Osteocyte (in vitro differentiated cells): ENCODE measurements around the gene GGACT. TPM values are rescaled to one million over a fixed set of nuclear protein-coding genes. Genes with fewer than 3 reads are reported as not detected.

ENCODE experiments used
- DNase-seq: peaks from one replicate; pipeline ENCODE4 v3.0.0; 2021; ENCODE audit warnings: mixed read lengths; ENCODE audit not compliant: unreplicated experiment; ENCODE audit errors: extremely low spot score
- H3K27ac Mint-ChIP-seq: one replicate; pipeline ENCODE4 v1.8.0; 2021; ENCODE audit warnings: mild to moderate bottlenecking, mixed read lengths; ENCODE audit not compliant: unreplicated experiment
- H3K27me3 Mint-ChIP-seq: one replicate; pipeline ENCODE4 v1.8.0; 2021; ENCODE audit warnings: mixed read lengths; ENCODE audit not compliant: unreplicated experiment
- H3K36me3 Mint-ChIP-seq: one replicate; pipeline ENCODE4 v1.8.0; 2021; ENCODE audit warnings: mixed read lengths; ENCODE audit not compliant: unreplicated experiment
- H3K4me1 Mint-ChIP-seq: one replicate; pipeline ENCODE4 v1.8.0; 2021; ENCODE audit warnings: mixed read lengths; ENCODE audit not compliant: unreplicated experiment
- H3K4me3 Mint-ChIP-seq: one replicate; pipeline ENCODE4 v1.8.0; 2021; ENCODE audit warnings: mild to moderate bottlenecking, moderate library complexity, mixed read lengths; ENCODE audit not compliant: unreplicated experiment
- H3K9me3 Mint-ChIP-seq: one replicate; pipeline ENCODE4 v1.8.0; 2021; ENCODE audit warnings: mixed read lengths; ENCODE audit not compliant: unreplicated experiment
- CTCF ChIP-seq: fragments of 200-600 bp; sonication (generic); IDR thresholded peaks from 2 replicates; pipeline ENCODE4 v1.5.0; 2021; ENCODE audit warnings: antibody characterized with exemption, mild to moderate bottlenecking, moderate library complexity
- long read RNA-seq: library from polyadenylated mRNA; unstranded; transcript quantifications from one replicate; pipeline ENCODE4 v2.0.0, GENCODE V29; 2021
- total RNA-seq: library from RNA; stranded (reverse); gene quantifications from 2 replicates; pipeline ENCODE4 v1.2.1, GENCODE V29; 2021

The GGACT gene
- total RNA-seq = 7.1 and 10.4 TPM in 2 replicates
- long read RNA-seq, partial matches to known transcripts = 5 of 23 reads
- long read RNA-seq, other reads (novel, unspliced or antisense) = 16 of 23 reads

GRCh38 chr13:100588331-100589177 lies at the start of gene GGACT:
Gene GGACT, minus strand, starts transcription at chr13:100588789. Its CDS starts 56,198 bp downstream, at chr13:100532591.
- peak; percentile 84 for TF ChIP-seq CTCF
- Mint-ChIP-seq H3K27ac (peak within 1 kb of the TSS; percentile 62), H3K27me3 (no peaks in the 10 kb centered on the region)

DNA sequence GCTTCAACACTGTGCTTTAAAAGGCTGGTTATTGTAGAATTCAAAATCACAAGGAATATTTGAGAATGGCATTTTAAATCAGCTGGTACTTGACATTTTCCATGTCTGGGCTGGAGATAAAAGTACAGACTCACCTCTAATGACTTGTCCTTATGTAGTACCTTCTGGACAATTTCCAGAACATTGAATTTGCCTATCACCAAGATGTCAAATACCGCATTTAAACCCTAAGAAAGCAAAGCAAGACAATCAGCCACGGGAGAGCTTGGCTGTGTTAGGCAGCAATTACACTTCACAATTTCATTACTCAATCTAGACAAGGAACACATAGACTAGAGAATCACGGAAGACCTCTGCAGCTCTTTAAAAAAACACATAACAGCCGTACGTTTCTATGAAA lies 49.2 kb upstream of the GGACT start:
- Mint-ChIP-seq H3K4me3 (no peak overlapping the region), H3K4me1 (no peaks in the 10 kb centered on the region), H3K9me3 (no peaks in the 10 kb centered on the region), H3K36me3 (peaks cover 44% of the 10 kb centered on the region), H3K27me3 (no peaks in the 10 kb centered on the region), H3K27ac (no peak overlapping the region)
- no peak for DNase-seq
- no peak for TF ChIP-seq CTCF

More at GRCh38 chr13:100588331-100589177, at the start of gene GGACT:
- H3K4me1 Mint-ChIP-seq = peaks cover 10% of the 10 kb centered on the region
- H3K4me3 Mint-ChIP-seq = peak within 1 kb of the TSS; percentile 75
- peak; percentile 92 for DNase-seq
- no peaks in the 10 kb centered on the region for H3K36me3 Mint-ChIP-seq
- no peaks in the 10 kb centered on the region for H3K9me3 Mint-ChIP-seq

GRCh38 chr13:100637380-100637779 lies 48.8 kb upstream of the GGACT start:
- Mint-ChIP-seq H3K36me3 (peaks cover 46% of the 10 kb centered on the region), H3K4me3 (no peak overlapping the region), H3K27ac (no peak overlapping the region), H3K4me1 (no peaks in the 10 kb centered on the region), H3K9me3 (no peaks in the 10 kb centered on the region), H3K27me3 (no peaks in the 10 kb centered on the region)
- TF ChIP-seq CTCF = no peak
- DNase-seq = no peak

DNA sequence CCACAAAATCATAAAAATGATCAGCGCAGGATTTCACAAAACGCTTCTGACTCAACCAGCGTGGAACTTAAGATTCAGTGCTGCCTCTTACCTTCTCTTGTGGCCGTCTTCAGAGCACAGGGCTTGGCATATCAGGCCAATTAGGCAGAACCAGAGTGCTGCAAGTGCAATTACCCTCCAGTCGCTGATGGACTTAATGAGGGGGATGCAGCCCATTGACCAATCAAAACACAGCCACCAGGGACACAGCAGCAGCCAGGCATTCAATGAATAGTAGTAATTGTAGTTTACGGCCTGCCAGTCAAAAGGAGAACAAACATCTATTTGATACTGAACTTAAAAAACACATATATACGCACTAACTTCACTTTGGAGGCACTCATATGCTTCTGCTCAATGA lies 47.9 kb upstream of the GGACT start:
- no peaks in the 10 kb centered on the region for H3K27me3 Mint-ChIP-seq
- no peaks in the 10 kb centered on the region for H3K4me1 Mint-ChIP-seq
- no peaks in the 10 kb centered on the region for H3K9me3 Mint-ChIP-seq
- DNase-seq = no peak
- TF ChIP-seq CTCF = no peak
- peaks cover 44% of the 10 kb centered on the region for H3K36me3 Mint-ChIP-seq
- no peak overlapping the region for H3K27ac Mint-ChIP-seq
- H3K4me3 Mint-ChIP-seq = no peak overlapping the region

DNA sequence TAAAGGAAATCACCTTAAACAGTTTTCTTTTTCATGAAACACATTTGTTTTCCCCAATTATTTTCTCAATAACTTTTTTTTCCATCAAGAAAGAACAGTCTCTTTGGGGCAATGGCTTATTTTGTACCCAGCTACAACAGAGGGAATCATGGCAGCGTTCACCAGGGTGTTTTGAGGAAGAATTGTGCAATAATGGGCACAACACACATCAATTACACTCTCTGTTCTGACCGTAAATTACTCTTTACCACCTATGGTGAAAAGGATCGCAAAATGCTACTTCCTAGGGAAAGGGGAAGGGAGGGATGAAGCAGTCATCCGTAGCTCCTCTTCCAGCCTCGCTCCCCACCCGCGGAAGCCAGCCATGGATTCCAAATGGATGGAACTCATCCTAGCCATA lies 47.4 kb upstream of the GGACT start:
- H3K9me3 Mint-ChIP-seq = no peaks in the 10 kb centered on the region
- no peak overlapping the region for H3K4me3 Mint-ChIP-seq
- no peak for TF ChIP-seq CTCF
- H3K4me1 Mint-ChIP-seq = no peaks in the 10 kb centered on the region
- no peak overlapping the region for H3K27ac Mint-ChIP-seq
- no peak for DNase-seq
- H3K27me3 Mint-ChIP-seq = no peaks in the 10 kb centered on the region
- peaks cover 42% of the 10 kb centered on the region for H3K36me3 Mint-ChIP-seq
